MCF 10A (cell line): ENCODE measurements around the gene KRT86. TPM values are rescaled to one million over a fixed set of nuclear protein-coding genes. Genes with fewer than 3 reads are reported as not detected.
A peak's percentile ranks its signal among the peaks of the same experiment; 100 is the strongest.

ENCODE experiments used
- BruUV-seq: library from RNA; stranded (reverse); fragments of 400-500 nt; replicated peaks from 2 replicates; lab custom pipeline; 2021; lab: Mats Ljungman, UMichigan
- CTCF ChIA-PET: fragments of 300-600 bp; sonication (Branson Sonifier 250); formaldehyde crosslinking; extraction: SDS; loops from one replicate; lab custom pipeline; 2021; ENCODE audit warnings: antibody characterized with exemption, inconsistent platforms; lab: Yijun Ruan, JAX
- POLR2A ChIA-PET: fragments of 300-600, 350-650 bp; sonication (Branson Sonifier 250); formaldehyde crosslinking; extraction: SDS; loops from one replicate; lab custom pipeline; 2020; ENCODE audit warnings: antibody characterized with exemption, inconsistent platforms; lab: Yijun Ruan, JAX
- DNase-seq: peaks from one replicate; pipeline ENCODE4 v3.0.0-alpha.2; 2018; ENCODE audit not compliant: unreplicated experiment
- H3K27ac Mint-ChIP-seq: one replicate; pipeline ENCODE4 v1.8.0; 2022; ENCODE audit warnings: mild to moderate bottlenecking, low read depth, mixed read lengths; ENCODE audit not compliant: unreplicated experiment
- H3K27me3 Mint-ChIP-seq: one replicate; pipeline ENCODE4 v1.8.0; 2022; ENCODE audit warnings: mixed read lengths; ENCODE audit not compliant: insufficient read depth, unreplicated experiment
- H3K36me3 Mint-ChIP-seq: one replicate; pipeline ENCODE4 v1.8.0; 2022; ENCODE audit warnings: mild to moderate bottlenecking, moderate library complexity, mixed read lengths; ENCODE audit not compliant: insufficient read depth, unreplicated experiment
- H3K4me1 Mint-ChIP-seq: one replicate; pipeline ENCODE4 v1.8.0; 2022; ENCODE audit warnings: mixed read lengths; ENCODE audit not compliant: insufficient read depth, unreplicated experiment
- H3K4me3 Mint-ChIP-seq: one replicate; pipeline ENCODE4 v1.8.0; 2022; ENCODE audit warnings: mild to moderate bottlenecking, moderate library complexity, mixed read lengths; ENCODE audit not compliant: unreplicated experiment
- H3K9me3 Mint-ChIP-seq: one replicate; pipeline ENCODE4 v1.8.0; 2022; ENCODE audit warnings: mixed read lengths; ENCODE audit not compliant: unreplicated experiment
- intact Hi-C: fragments of 100-400 bp; cut with micrococcal nuclease; formaldehyde crosslinking; loops from 2 replicates; pipeline ENCODE4 v1.14.1; 2022
- total RNA-seq: library from RNA; stranded (reverse); gene quantifications from 2 replicates; pipeline ENCODE4 v1.2.3, GENCODE V29; 2022
- TF ChIP-seq, protein P1 (sequence below): fragments of 200-600 bp; IDR thresholded peaks from one replicate; pipeline ENCODE4 v1.8.0; 2022; ENCODE audit warnings: antibody characterized with exemption, mild to moderate bottlenecking; ENCODE audit not compliant: unreplicated experiment

Gene KRT86
- total RNA-seq, 1 experiment from 2014 or later: 37.8 TPM

GRCh38 chr12:52258335-52258901, 16.0 kb upstream of the KRT86 start:
- TF ChIP-seq, protein P1, sequence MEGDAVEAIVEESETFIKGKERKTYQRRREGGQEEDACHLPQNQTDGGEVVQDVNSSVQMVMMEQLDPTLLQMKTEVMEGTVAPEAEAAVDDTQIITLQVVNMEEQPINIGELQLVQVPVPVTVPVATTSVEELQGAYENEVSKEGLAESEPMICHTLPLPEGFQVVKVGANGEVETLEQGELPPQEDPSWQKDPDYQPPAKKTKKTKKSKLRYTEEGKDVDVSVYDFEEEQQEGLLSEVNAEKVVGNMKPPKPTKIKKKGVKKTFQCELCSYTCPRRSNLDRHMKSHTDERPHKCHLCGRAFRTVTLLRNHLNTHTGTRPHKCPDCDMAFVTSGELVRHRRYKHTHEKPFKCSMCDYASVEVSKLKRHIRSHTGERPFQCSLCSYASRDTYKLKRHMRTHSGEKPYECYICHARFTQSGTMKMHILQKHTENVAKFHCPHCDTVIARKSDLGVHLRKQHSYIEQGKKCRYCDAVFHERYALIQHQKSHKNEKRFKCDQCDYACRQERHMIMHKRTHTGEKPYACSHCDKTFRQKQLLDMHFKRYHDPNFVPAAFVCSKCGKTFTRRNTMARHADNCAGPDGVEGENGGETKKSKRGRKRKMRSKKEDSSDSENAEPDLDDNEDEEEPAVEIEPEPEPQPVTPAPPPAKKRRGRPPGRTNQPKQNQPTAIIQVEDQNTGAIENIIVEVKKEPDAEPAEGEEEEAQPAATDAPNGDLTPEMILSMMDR: no peak
- peaks cover 29% of the 10 kb centered on the region for H3K4me1 Mint-ChIP-seq
- intact Hi-C loops: loop anchor here (2.0 kb wide), 1 partner anchor 60 kb away; no protein-coding TSS in a partner anchor
- no peak overlapping the region for H3K4me3 Mint-ChIP-seq
- ChIA-PET CTCF (interaction anchor here (0.8 to 2.2 kb wide), 3 partner anchors 21 to 622 kb away, joined by 3 to 9 read pairs (median 3); no protein-coding TSS in a partner anchor), POLR2A (interaction anchor here (0.8 kb wide), 1 partner anchor 8 kb away, joined by 3 read pairs; no protein-coding TSS in a partner anchor)
- H3K36me3 Mint-ChIP-seq: no peaks in the 10 kb centered on the region
- no peak for DNase-seq
- no TSS peak for BruUV-seq
- no peak overlapping the region for H3K27ac Mint-ChIP-seq
- H3K27me3 Mint-ChIP-seq: no peaks in the 10 kb centered on the region
- H3K9me3 Mint-ChIP-seq: no peaks in the 10 kb centered on the region

DNA sequence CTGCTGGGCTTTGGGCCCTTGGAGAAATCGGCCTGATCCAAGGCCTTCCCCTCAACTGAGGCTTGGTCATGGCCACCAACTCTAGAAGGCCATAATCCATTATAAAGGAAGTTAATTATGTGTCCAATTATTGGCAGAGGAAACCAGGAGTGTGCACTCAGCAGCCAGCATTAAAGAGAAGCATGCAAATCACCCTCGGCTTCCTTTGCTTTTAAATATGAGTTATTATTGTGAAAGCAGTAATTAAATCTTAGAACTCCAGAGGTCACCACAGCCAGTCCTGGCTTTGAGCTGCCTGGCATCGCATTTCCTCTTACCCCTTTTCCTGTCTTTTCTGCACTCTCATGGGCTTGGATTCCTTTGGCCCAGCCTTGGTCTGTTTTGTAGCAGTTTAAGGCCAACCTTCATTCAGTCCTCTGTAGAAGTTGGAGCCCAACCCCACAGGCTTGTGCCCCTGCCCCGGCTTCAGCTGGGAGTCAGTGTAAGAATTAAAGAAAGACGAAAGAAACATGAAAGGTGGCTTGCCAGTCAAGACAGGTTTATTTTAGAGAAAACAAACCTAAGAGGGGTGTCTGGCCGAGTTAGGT, 14.7 kb upstream of the KRT86 start:
- CTCF ChIA-PET: interaction anchor here (0.8 to 2.2 kb wide), 6 partner anchors 8 to 68 kb away, joined by 3 to 9 read pairs (median 4); no protein-coding TSS in a partner anchor
- BruUV-seq: no TSS peak
- H3K27ac Mint-ChIP-seq: no peak overlapping the region
- POLR2A ChIA-PET: interaction anchor here (0.8 to 1.4 kb wide), 2 partner anchors 12 to 19 kb away, joined by 3 to 4 read pairs; no protein-coding TSS in a partner anchor
- intact Hi-C loops: loop anchor here (2.0 kb wide), 1 partner anchor 59 kb away; no protein-coding TSS in a partner anchor
- peaks cover 29% of the 10 kb centered on the region for H3K4me1 Mint-ChIP-seq
- H3K4me3 Mint-ChIP-seq: no peak overlapping the region
- no peaks in the 10 kb centered on the region for H3K27me3 Mint-ChIP-seq
- TF ChIP-seq, protein P1: no peak
- DNase-seq: peak; percentile 46
- no peaks in the 10 kb centered on the region for H3K36me3 Mint-ChIP-seq
- H3K9me3 Mint-ChIP-seq: no peaks in the 10 kb centered on the region

GRCh38 chr12:52260361-52261207, 13.9 kb upstream of the KRT86 start:
- intact Hi-C loops: no loop called here
- peak; percentile 53 for DNase-seq
- Mint-ChIP-seq H3K27me3 (no peaks in the 10 kb centered on the region), H3K9me3 (no peaks in the 10 kb centered on the region), H3K4me1 (peaks cover 25% of the 10 kb centered on the region), H3K27ac (no peak overlapping the region), H3K4me3 (no peak overlapping the region), H3K36me3 (no peaks in the 10 kb centered on the region)
- ChIA-PET POLR2A (interaction anchor here (1.4 kb wide), 1 partner anchor 11 kb away, joined by 4 read pairs; no protein-coding TSS in a partner anchor), CTCF (interaction anchor here (0.8 to 1.5 kb wide), 5 partner anchors 9 to 66 kb away, joined by 3 to 6 read pairs (median 4); no protein-coding TSS in a partner anchor)
- TF ChIP-seq, protein P1: no peak
- no TSS peak for BruUV-seq

- H3K4me3 Mint-ChIP-seq: no peak overlapping the region
- H3K4me1 Mint-ChIP-seq: peaks cover 20% of the 10 kb centered on the region
- peak; percentile 7 for DNase-seq
- TF ChIP-seq, protein P1: no peak
- intact Hi-C loops: no loop called here
- H3K27me3 Mint-ChIP-seq: no peaks in the 10 kb centered on the region
- peak overlapping the region; percentile 26 for H3K27ac Mint-ChIP-seq
- no peaks in the 10 kb centered on the region for H3K36me3 Mint-ChIP-seq
- BruUV-seq: no TSS peak
- ChIA-PET POLR2A (no interaction called here), CTCF (interaction anchor here (1.5 kb wide), 1 partner anchor 9 kb away, joined by 6 read pairs; no protein-coding TSS in a partner anchor)
- no peaks in the 10 kb centered on the region for H3K9me3 Mint-ChIP-seq
Measured at GRCh38 chr12:52261208-52261484, 13.3 kb upstream of the KRT86 start.
